Measurements from ENCODE around the gene RBM10. TPM values are rescaled to one million over a fixed set of nuclear protein-coding genes. Genes with fewer than 3 reads are reported as not detected.

RBM10 gene
- total and polyA plus RNA-seq, 9 of the 15 experiments (the other 6 are each of a cell fraction or from before 2014, with no cell fraction given), result 1.1 to 61.7 (median 31.5) TPM

DNA sequence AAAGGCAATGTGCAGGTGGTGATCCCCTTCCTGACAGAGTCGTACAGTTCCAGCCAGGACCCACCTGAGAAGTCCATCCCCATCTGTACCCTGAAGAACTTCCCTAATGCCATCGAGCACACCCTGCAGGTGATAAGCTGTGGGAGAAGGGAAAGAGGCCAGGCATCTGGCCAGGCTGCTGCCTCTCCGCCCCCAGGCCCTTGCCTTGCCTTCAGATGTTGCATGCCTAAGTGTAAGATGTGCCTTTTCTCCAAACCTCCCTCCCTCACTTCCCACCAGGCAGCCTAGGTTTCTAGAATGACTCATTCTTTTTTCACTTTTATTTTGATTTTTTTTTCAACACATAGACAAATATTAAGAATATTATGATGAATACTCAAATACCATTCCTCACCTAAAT, 61.3 kb downstream of the RBM10 start:
- H3K9ac ChIP-seq (ENCODE audit: insufficient read depth in 1 of 2, low read depth in 2 of 2, low read length in 2 of 2), result no peak overlapping the region
- H3K9me3 ChIP-seq (replicated peaks; ENCODE audit: control insufficient read depth, insufficient read depth, low read depth, low read length), result no peaks in the 10 kb centered on the region
- peaks cover 92% of the 10 kb centered on the region for H3K36me3 ChIP-seq (ENCODE audit: control insufficient read depth, insufficient read depth, low read length)
- H3K4me1 ChIP-seq (replicated peaks in 1 of 2; ENCODE audit: control insufficient read depth in 2 of 2, insufficient read depth in 2 of 2, low read length in 2 of 2), result no peaks in the 10 kb centered on the region
- intact Hi-C loops (cut with micrococcal nuclease) (no loop called here), in situ Hi-C loops (cut with MboI) (no loop called here)
- ChIA-PET POLR2A (no interaction called here), CTCF (ENCODE audit: low intra/inter-chr PET ratio) (no interaction called here)
- H3K27ac ChIP-seq (ENCODE audit: extremely low read depth, low read depth, low read length), result no peak overlapping the region
- no peaks in the 10 kb centered on the region for H4K20me1 ChIP-seq (replicated peaks; ENCODE audit: control insufficient read depth, insufficient read depth, low read length)
- no TSS peak for BruUV-seq (replicated peaks)
- H3K4me3 ChIP-seq, result no peak overlapping the region
- no peak for DNase-seq (ENCODE audit: extremely low read depth in 1 of 4, low spot score in 3 of 4)
- no peaks in the 10 kb centered on the region for H3K9me1 ChIP-seq (ENCODE audit: control insufficient read depth, insufficient read depth, low read length)
- TF ChIP-seq WHSC1 (IDR thresholded peaks at IDR 0.05; ENCODE audit: low read length) (no peak), EHMT2 (IDR thresholded peaks at IDR 0.05) (no peak), E2F8 (IDR thresholded peaks at IDR 0.05; ENCODE audit: low read depth, partially characterized antibody) (no peak), ZNF124 (CRISPR knock-in tag; IDR thresholded peaks at IDR 0.05) (no peak), BCOR (IDR thresholded peaks at IDR 0.05) (no peak)
- TF ChIP-seq, protein P1, sequence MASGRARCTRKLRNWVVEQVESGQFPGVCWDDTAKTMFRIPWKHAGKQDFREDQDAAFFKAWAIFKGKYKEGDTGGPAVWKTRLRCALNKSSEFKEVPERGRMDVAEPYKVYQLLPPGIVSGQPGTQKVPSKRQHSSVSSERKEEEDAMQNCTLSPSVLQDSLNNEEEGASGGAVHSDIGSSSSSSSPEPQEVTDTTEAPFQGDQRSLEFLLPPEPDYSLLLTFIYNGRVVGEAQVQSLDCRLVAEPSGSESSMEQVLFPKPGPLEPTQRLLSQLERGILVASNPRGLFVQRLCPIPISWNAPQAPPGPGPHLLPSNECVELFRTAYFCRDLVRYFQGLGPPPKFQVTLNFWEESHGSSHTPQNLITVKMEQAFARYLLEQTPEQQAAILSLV (tag; IDR thresholded peaks at IDR 0.05), result no peak
- H3K79me2 ChIP-seq (ENCODE audit: control insufficient read depth, insufficient read depth, low read length), result no peaks in the 10 kb centered on the region
- no peak overlapping the region for H2AFZ ChIP-seq (ENCODE audit: low read depth, low read length)
- 100% methylated on average over 2 of the region's 3 CpGs for WGBS (ENCODE audit: insufficient coverage, low coverage, missing lambda C conversion rate)
- ATAC-seq, result no peak
- H3K27me3 ChIP-seq (ENCODE audit: control insufficient read depth in 2 of 2, insufficient read depth in 2 of 2, low read length in 2 of 2), result no peaks in the 10 kb centered on the region
- no peak for FAIRE-seq
- no peak overlapping the region for H3K4me2 ChIP-seq (ENCODE audit: insufficient read depth, low read length)
